Measurements from ENCODE around the gene SELENOF. TPM values are rescaled to one million over a fixed set of nuclear protein-coding genes. Genes with fewer than 3 reads are reported as not detected.
"Not testable (repeated sequence)": the region's sequence is repeated elsewhere in the genome, so short reads cannot be mapped to it uniquely, and the experiment has no call there.

Gene SELENOF
- total RNA-seq, 1 donor from 2014 or later = 187 TPM

GRCh38 chr1:86819970-86820369 is 94.0 kb downstream of the SELENOF start:
- H3K4me3 Mint-ChIP-seq (ENCODE audit: low read depth); H3K9me3 Mint-ChIP-seq; H3K27ac Mint-ChIP-seq; DNase-seq (ENCODE audit: low spot score); H3K27me3 Mint-ChIP-seq (ENCODE audit: low read depth); H3K36me3 Mint-ChIP-seq (ENCODE audit: low read depth); intact Hi-C loops (cut with micrococcal nuclease); H3K4me1 Mint-ChIP-seq (ENCODE audit: low read depth): not testable (repeated sequence)

GRCh38 chr1:86817246-86817826 is 96.6 kb downstream of the SELENOF start:
- H3K4me3 Mint-ChIP-seq (ENCODE audit: low read depth); H3K27me3 Mint-ChIP-seq (ENCODE audit: low read depth); H3K36me3 Mint-ChIP-seq (ENCODE audit: low read depth); DNase-seq (ENCODE audit: low spot score); H3K9me3 Mint-ChIP-seq; H3K27ac Mint-ChIP-seq; intact Hi-C loops (cut with micrococcal nuclease); H3K4me1 Mint-ChIP-seq (ENCODE audit: low read depth): not testable (repeated sequence)

GRCh38 chr1:86814118-86814517 is 99.8 kb downstream of the SELENOF start:
- DNase-seq (ENCODE audit: low spot score); H3K9me3 Mint-ChIP-seq; H3K27me3 Mint-ChIP-seq (ENCODE audit: low read depth); H3K4me3 Mint-ChIP-seq (ENCODE audit: low read depth); H3K4me1 Mint-ChIP-seq (ENCODE audit: low read depth); intact Hi-C loops (cut with micrococcal nuclease); H3K36me3 Mint-ChIP-seq (ENCODE audit: low read depth); H3K27ac Mint-ChIP-seq: not testable (repeated sequence)

Other genes starting within 250 kb of the SELENOF start
- 60.5 and 65.7 TPM in 2 replicates for gene SH3GLB1, start 209.6 kb downstream of the SELENOF start, total RNA-seq
- 28.0 and 29.7 TPM in 2 replicates for gene HS2ST1, start 509 bp upstream of the SELENOF start, total RNA-seq